GM12892 (cell line): Measurements from ENCODE around the gene EHBP1.

Experiments used
- POLR2A ChIP-seq: IDR thresholded peaks from 2 replicates; pipeline ENCODE4 v1.6.1; 2011; ENCODE audit warnings: low read depth, low read length, control low read depth
- POLR2AphosphoS5 ChIP-seq: IDR thresholded peaks from 2 replicates; pipeline ENCODE4 v1.6.1; 2011; ENCODE audit warnings: low read depth, low read length, control low read depth
- TAF1 ChIP-seq: IDR thresholded peaks from 2 replicates; pipeline ENCODE4 v1.6.1; 2011; ENCODE audit warnings: low read depth, mild to moderate bottlenecking, control low read depth, low read length, borderline replicate concordance

DNA sequence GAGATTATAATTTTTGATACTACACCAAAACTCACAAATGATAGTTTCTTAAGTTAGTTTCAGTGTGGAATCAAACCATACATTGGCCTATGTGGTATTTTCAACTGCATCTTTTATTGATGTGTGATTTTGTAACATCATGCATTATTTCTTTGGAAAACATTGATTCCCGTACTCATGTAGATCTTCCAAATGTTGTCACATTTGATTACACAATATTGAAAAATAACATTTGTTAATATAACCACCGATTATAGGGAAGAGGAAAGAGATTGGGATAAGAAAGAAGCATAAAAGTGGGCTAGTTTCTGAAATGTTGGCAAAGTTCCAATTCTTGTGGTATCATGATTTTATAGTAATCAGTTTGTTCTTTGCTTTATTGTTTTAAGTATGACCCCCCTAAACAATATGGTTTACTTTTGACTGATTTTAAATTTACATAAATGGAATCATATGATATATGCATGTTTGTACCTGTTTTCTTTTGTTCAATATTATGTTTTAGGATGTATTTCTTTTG is 227.9 kb downstream of the EHBP1 start:
- TF ChIP-seq POLR2A (no peak), POLR2AphosphoS5 (no peak), TAF1 (no peak)
